A549 treated with AZD2906 at 1 μM for 4 hours (cell line): ENCODE measurements around the gene AP5M1. TPM values are rescaled to one million over a fixed set of nuclear protein-coding genes. Genes with fewer than 3 reads are reported as not detected.

Source experiments
- total RNA-seq: library from RNA; stranded (reverse); fragments of 200-300 nt; extraction: Qiagen RNA extraction; gene quantifications from 5 replicates; pipeline ENCODE4 v1.2.3, GENCODE V29; 2022

Gene AP5M1, protein sequence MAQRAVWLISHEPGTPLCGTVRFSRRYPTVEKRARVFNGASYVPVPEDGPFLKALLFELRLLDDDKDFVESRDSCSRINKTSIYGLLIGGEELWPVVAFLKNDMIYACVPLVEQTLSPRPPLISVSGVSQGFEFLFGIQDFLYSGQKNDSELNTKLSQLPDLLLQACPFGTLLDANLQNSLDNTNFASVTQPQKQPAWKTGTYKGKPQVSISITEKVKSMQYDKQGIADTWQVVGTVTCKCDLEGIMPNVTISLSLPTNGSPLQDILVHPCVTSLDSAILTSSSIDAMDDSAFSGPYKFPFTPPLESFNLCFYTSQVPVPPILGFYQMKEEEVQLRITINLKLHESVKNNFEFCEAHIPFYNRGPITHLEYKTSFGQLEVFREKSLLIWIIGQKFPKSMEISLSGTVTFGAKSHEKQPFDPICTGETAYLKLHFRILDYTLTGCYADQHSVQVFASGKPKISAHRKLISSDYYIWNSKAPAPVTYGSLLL
- total RNA-seq = 16.2 to 20.0 TPM (median 19.1 TPM) in 5 replicates

DNA sequence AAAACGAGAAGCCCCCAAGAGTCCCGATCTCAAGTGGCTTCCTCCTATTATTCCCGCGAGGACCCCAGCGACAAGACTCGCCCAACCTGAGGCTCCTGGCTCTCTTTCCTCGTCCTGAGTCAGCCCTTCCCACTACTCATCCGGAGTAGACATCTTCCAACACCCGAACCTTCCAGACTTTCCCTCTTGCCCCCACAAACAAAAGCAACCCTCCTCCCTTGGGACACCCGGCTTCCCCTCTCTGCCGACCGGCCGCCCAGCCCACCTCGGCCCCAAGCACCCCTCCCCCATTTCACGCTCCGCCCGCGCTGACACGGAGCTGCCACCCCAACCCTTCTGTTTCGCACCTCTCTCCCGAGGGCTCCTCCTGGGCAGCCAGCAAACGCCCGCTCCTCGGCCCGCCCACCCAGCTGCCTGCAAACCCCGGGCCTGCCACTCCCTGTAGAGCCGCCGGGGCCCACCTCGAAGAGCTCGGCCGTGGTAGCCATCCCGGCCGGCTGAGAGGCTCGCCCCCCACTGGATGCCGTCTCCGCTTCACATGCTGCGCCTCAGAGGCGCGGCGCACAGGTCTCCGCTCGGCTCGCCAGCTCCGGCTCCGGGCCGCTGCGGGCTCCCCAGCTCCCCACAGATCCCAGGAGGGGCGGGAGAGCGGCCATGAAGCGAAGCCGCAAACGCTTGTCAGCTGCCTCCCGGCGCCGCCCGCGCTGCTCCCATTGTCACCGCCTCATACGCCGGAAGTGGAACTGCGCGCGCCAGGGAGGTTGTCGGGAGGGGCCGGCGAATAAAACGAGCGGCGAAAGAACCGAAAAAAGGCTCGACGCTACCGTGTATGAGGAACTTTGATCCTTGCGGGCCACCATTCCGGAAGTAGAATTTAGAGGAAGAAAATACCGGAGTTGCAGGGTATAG lies at the start of gene AP5M1, which contains the start of gene EXOC5:
Gene AP5M1 (plus strand): TSS at position 811 of the 909 bp plus-strand sequence. CDS start 344 bp downstream, outside the sequence.
Gene EXOC5 (minus strand): TSS at position 745 of the 909 bp plus-strand sequence. CDS start 257 bp downstream, at position 488.

Other genes with a start within 250 kb of the AP5M1 start
- gene EXOC5, start 66 bp upstream of the AP5M1 start, total RNA-seq = 27.3 to 41.3 TPM (median 36.6 TPM) in 5 replicates
- gene NAA30, start 121.6 kb downstream of the AP5M1 start, total RNA-seq = 11.0 to 13.2 TPM (median 11.7 TPM) in 5 replicates
- gene CCDC198, start 224.9 kb downstream of the AP5M1 start, total RNA-seq = 1.5 to 2.6 TPM (median 2.1 TPM) in 5 replicates